HUES64 (cell line): ENCODE data around the gene ALMS1.

Experiments
- H3K27ac ChIP-seq: 2 replicates; pipeline ENCODE4 v1.7.0; 2013; ENCODE audit warnings: low read depth, low read length, inconsistent platforms
- H3K27me3 ChIP-seq: 2 replicates; pipeline ENCODE4 v1.6.1; 2013; ENCODE audit warnings: mild to moderate bottlenecking, low read length; ENCODE audit not compliant: insufficient read depth
- H3K36me3 ChIP-seq: 2 replicates; pipeline ENCODE4 v1.6.1; 2013; ENCODE audit warnings: mild to moderate bottlenecking, low read length; ENCODE audit not compliant: insufficient read depth
- H3K4me1 ChIP-seq: 2 replicates; pipeline ENCODE4 v1.6.1; 2013; ENCODE audit warnings: mild to moderate bottlenecking, low read length, moderate library complexity; ENCODE audit not compliant: insufficient read depth
- H3K4me3 ChIP-seq: 2 replicates; pipeline ENCODE4 v1.5.1; 2013; ENCODE audit warnings: mild to moderate bottlenecking, low read length, moderate library complexity
- H3K9ac ChIP-seq: 2 replicates; pipeline ENCODE4 v1.6.1; 2013; ENCODE audit warnings: mild to moderate bottlenecking, low read depth, low read length
- H3K9me3 ChIP-seq: 2 replicates; pipeline ENCODE4 v1.6.1; 2013; ENCODE audit warnings: low read depth, low read length; ENCODE audit not compliant: insufficient read depth
- WGBS: fragments of 150-250, 120-280 bp; methylation state at CpG from one replicate; pipeline ENCODE4 v1.1.7; 2013; ENCODE audit warnings: missing lambda C conversion rate; 5-methylcytosine and 5-hydroxymethylcytosine counted together

The ALMS1 gene

DNA sequence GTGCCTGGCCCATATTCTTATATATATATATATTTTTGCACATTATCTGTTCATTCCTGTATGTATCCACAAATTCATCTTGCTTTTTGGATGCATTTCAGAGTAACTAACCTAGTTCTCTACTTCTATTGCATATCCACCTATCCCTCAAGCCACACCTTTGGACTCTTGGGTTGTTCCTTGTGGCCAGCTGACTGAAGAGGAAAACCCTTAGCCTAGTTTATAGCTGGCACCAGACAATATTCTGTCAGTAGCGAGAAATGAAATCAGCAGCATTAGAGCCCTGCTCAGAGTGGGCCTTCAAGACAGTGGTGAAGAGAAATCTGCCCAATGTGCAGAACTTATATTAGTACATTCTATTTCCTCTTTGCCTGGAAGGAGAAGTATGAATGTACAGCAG lies 19.6 kb upstream of the ALMS1 start:
- 100% methylated on average over 1 of the region's 1 CpG for WGBS
- no peak overlapping the region for H3K27ac ChIP-seq

DNA sequence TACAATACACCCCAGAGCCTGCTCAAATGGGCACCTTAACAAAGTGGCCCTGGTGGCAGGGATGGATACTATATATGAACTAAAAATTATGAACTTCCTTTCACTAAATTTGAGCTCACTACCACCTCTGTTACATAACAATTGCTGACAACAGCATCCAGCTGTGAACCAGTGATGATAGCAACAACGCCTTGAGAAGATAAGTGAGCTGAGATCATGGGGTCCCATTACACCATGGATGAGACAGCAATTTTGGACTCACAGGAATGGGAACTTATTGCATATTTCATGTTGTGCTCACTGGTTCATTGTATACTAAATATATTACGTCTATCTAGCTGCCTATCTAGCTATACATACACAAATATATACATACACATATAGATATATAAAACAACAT lies 16.9 kb upstream of the ALMS1 start:
- Histone ChIP-seq H3K27ac (no peak overlapping the region), H3K4me3 (no peak overlapping the region), H3K4me1 (no peaks in the 10 kb centered on the region), H3K27me3 (peaks cover 14% of the 10 kb centered on the region), H3K9ac (no peak overlapping the region), H3K36me3 (no peaks in the 10 kb centered on the region), H3K9me3 (no peaks in the 10 kb centered on the region)
- 89% methylated on average over 2 of the region's 2 CpGs for WGBS

More for the DNA sequence above, 19.6 kb upstream of the ALMS1 start:
- Histone ChIP-seq H3K36me3 (no peaks in the 10 kb centered on the region), H3K9me3 (no peaks in the 10 kb centered on the region), H3K9ac (no peak overlapping the region), H3K4me1 (no peaks in the 10 kb centered on the region), H3K27me3 (peaks cover 11% of the 10 kb centered on the region), H3K4me3 (no peak overlapping the region)

DNA sequence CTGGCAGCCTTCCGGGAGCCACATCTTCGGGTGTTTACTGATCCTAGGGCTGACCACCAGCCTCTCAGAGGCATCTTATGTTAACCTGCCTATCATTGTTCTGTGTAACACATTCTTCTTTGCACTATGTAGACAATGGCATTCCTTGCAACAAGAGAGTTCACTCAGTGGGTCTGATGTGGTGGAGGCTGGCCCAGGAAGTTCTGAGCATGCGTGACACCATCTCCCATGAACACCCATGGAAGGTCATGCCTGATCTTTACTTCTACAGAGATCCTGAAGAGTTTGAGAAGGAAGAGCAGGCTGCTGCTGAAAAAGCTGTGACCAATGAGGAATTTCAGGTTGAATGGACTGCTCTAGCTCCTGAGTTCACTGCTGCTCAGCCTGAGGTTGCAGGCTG lies 15.3 kb upstream of the ALMS1 start:
- no peaks in the 10 kb centered on the region for H3K36me3 ChIP-seq
- H3K9ac ChIP-seq = no peak overlapping the region
- 93% methylated on average over 3 of the region's 3 CpGs for WGBS
- no peak overlapping the region for H3K27ac ChIP-seq
- H3K4me3 ChIP-seq = no peak overlapping the region
- no peaks in the 10 kb centered on the region for H3K4me1 ChIP-seq
- H3K9me3 ChIP-seq = no peaks in the 10 kb centered on the region
- peaks cover 6% of the 10 kb centered on the region for H3K27me3 ChIP-seq

DNA sequence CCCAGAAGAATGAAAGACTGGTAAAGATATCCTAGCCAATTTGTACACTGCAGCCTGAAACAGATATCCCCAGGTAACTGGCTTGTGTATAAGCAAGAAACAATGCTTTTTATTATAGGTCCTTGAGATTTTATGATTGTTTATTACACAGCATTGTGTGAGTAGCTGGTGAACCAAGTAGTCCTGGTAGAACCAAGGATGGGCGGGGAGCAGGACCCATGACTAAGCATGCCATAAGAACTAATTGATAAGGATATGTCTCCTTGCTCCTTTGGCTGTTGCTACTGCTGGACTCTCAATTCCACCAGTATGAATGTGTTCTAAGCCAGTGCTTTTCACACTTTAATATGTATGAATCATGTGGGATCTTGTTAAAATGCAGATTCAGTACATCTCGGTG lies 12.3 kb upstream of the ALMS1 start:
- Histone ChIP-seq H3K27me3 (peaks cover 6% of the 10 kb centered on the region), H3K9me3 (no peaks in the 10 kb centered on the region)
- WGBS = 65% methylated on average over 2 of the region's 2 CpGs

DNA sequence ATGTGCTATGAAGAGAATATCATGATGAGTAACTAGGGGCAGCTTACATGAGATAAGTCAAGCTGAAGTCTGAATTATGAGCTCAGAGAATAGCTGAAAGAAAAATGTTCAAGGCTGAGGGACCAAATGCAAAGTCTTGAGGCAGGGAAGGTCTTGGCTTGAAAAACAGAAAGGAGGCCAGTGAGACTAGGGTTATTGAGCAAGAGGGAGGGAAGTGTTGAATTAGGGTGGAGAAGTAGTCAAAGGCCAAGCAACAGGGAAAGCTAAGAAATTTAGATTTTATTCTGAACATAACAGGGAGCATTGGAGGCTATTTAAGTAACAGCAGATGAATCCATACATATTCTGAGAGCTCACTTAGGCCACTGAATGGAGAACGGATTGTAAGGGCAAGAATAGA lies 11.4 kb upstream of the ALMS1 start:
- H3K4me1 ChIP-seq = no peaks in the 10 kb centered on the region
- no peak overlapping the region for H3K9ac ChIP-seq
- H3K27me3 ChIP-seq = peaks cover 7% of the 10 kb centered on the region
- no peaks in the 10 kb centered on the region for H3K36me3 ChIP-seq
- H3K27ac ChIP-seq = no peak overlapping the region
- H3K9me3 ChIP-seq = no peaks in the 10 kb centered on the region
- WGBS = 64% methylated on average over 1 of the region's 1 CpG
- H3K4me3 ChIP-seq = no peak overlapping the region

More for the DNA sequence above, 12.3 kb upstream of the ALMS1 start:
- Histone ChIP-seq H3K36me3 (no peaks in the 10 kb centered on the region), H3K27ac (no peak overlapping the region), H3K4me1 (no peaks in the 10 kb centered on the region), H3K9ac (no peak overlapping the region), H3K4me3 (no peak overlapping the region)

DNA sequence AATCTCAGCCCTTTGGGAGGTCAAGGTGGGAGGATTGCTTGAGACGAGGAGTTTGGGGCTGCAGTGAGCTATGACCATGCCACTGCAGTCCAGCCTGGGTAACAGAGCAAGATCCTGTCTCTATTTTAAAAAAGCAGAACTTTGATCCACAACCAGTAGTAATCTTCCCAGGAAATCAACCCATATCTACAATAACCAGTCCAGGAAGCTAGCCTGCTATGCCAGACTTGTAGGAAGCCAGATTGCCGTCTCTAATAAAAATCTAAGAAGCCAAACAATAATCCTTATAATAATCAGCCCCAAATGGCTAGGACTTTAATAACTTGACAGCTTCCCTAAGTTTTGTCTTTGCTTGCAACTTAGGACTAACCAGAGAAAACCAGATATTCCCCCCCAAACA lies 9.0 kb upstream of the ALMS1 start:
- Histone ChIP-seq H3K4me1 (no peaks in the 10 kb centered on the region), H3K9ac (no peak overlapping the region), H3K9me3 (no peaks in the 10 kb centered on the region), H3K27ac (no peak overlapping the region), H3K4me3 (no peak overlapping the region), H3K36me3 (no peaks in the 10 kb centered on the region), H3K27me3 (peaks cover 24% of the 10 kb centered on the region)
- 100% methylated on average over 2 of the region's 2 CpGs for WGBS

DNA sequence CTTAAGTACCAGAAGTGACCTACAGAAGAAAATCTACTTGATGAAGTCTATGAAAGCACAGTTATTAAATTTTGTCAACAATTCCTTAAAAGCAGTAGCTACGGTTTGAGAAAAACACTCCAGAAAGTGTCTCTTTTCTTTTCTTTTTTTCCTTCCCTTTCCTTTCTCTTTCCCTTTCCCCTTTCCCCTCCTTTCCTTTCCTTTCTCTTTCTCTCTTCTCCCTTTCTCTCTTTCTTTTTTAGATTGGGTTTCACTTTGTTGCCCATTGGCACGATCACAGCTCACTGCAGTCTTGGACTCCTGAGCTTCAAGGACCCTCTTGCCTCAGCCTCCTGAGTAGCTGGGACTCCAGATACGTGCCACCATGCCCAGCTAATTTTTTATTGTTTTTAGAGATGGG lies 2.6 kb upstream of the ALMS1 start:
- Histone ChIP-seq H3K9ac (no peak overlapping the region), H3K4me1 (0 out of 2 replicates have a peak, but pooled peaks cover 7% of the 10 kb centered on the region)
- 73% methylated on average over 3 of the region's 3 CpGs for WGBS

DNA sequence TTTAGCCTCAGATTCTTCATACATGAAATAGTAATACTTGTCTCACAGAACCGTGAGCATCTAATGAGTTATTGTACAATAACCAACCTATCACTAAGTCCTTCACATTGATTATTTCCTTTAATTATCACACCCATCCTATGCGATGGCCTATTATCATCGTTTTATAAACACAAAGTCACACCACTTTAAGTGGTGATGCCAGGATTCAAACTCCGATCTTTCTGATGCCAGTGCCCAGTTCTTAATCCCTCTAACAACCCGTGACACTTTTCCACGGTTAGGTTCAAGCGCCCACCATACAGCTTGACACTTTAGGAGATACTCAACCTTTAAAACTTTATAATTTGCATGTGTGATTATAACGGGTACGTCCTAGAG lies 523 bp upstream of the ALMS1 start:
- 19% methylated on average over 8 of the region's 9 CpGs for WGBS

More for the DNA sequence above, 2.6 kb upstream of the ALMS1 start:
- no peaks in the 10 kb centered on the region for H3K36me3 ChIP-seq
- no peak overlapping the region for H3K27ac ChIP-seq
- no peak overlapping the region for H3K4me3 ChIP-seq
- H3K27me3 ChIP-seq = peaks cover 50% of the 10 kb centered on the region
- no peaks in the 10 kb centered on the region for H3K9me3 ChIP-seq

DNA sequence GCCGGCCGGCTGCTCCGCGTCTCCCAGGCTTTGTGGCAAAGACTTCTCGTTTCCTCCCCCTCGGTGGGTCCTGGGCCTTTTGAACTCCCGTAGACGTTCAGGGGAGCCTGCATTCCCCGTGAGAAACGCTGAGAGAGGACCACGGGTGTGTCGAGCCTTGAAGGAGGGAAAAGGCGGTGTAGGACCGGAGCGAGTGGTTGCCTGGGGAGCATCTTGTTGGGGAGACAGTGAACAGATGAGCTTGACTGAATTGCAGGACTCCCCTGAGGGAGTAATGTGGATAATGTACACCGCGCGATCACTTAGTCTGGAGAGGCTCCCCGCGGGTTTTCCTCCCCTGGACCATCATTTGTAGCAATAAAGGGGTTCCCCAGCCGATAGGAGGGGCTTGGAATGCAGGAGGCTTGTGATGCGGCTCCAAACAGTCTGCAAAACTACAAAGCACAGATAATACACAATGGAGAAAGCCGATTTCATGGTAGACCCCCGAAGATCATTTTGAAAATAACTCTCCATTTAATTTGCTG lies 769 bp downstream of the ALMS1 start:
- Histone ChIP-seq H3K36me3 (no peaks in the 10 kb centered on the region), H3K4me1 (0 out of 2 replicates have a peak, but pooled peaks cover 7% of the 10 kb centered on the region), H3K9me3 (no peaks in the 10 kb centered on the region), H3K27me3 (peaks cover 29% of the 10 kb centered on the region), H3K9ac (peak overlapping the region; percentile 93), H3K4me3 (peak overlapping the region; percentile 92), H3K27ac (peak overlapping the region; percentile 88)
- WGBS = under 1% methylated on average over 24 of the region's 24 CpGs

More for the DNA sequence above, 523 bp upstream of the ALMS1 start:
- H3K36me3 ChIP-seq = no peaks in the 10 kb centered on the region
- H3K4me3 ChIP-seq = peak overlapping the region; percentile 92
- H3K27ac ChIP-seq = peak overlapping the region; percentile 47; the same call in 1 of the 2 replicates
- H3K9me3 ChIP-seq = no peaks in the 10 kb centered on the region
- peaks cover 41% of the 10 kb centered on the region for H3K27me3 ChIP-seq
- H3K4me1 ChIP-seq = 0 out of 2 replicates have a peak, but pooled peaks cover 7% of the 10 kb centered on the region
- peak overlapping the region; percentile 69 for H3K9ac ChIP-seq

DNA sequence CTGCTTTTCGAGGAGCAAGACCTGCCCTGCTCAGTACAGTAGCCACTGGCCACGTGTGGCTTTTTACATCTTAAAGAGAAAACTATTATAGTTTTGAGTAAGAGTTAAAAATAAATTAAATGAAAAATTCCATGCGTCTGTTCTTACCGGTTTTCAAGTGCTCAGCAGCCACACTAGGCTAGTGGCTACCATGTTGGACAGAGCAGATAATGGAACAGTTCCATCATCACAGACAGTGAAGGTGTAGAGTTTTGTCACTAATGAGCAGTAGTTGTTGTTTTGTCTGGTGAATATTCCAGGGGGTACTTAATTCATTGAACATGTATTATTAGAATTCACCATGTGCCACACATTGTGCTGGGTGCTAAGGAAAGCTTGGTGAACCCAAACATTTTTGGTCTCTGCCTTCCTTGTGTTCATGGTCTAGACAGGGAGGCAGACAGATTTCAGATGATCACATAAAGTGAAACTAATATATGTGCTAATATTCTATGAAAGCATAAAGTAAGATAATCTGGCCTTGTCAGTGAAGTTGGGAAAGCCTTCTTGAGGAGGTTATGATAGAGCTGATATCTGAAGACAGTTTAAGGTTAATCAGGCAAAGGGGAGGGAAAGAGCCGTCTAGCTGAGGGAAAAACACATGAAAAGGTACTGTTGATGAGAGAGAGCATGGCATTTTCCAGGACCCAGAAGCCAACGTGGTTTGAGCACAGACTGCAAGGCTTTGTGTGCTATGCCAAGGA lies 1.4 kb downstream of the ALMS1 start:
- no peaks in the 10 kb centered on the region for H3K9me3 ChIP-seq
- no peak overlapping the region for H3K27ac ChIP-seq
- H3K4me1 ChIP-seq = 0 out of 2 replicates have a peak, but pooled peaks cover 7% of the 10 kb centered on the region
- H3K27me3 ChIP-seq = peaks cover 23% of the 10 kb centered on the region
- 39% methylated on average over 5 of the region's 6 CpGs for WGBS
- peak overlapping the region; percentile 92 for H3K4me3 ChIP-seq
- H3K9ac ChIP-seq = peak overlapping the region; percentile 93
- H3K36me3 ChIP-seq = no peaks in the 10 kb centered on the region

DNA sequence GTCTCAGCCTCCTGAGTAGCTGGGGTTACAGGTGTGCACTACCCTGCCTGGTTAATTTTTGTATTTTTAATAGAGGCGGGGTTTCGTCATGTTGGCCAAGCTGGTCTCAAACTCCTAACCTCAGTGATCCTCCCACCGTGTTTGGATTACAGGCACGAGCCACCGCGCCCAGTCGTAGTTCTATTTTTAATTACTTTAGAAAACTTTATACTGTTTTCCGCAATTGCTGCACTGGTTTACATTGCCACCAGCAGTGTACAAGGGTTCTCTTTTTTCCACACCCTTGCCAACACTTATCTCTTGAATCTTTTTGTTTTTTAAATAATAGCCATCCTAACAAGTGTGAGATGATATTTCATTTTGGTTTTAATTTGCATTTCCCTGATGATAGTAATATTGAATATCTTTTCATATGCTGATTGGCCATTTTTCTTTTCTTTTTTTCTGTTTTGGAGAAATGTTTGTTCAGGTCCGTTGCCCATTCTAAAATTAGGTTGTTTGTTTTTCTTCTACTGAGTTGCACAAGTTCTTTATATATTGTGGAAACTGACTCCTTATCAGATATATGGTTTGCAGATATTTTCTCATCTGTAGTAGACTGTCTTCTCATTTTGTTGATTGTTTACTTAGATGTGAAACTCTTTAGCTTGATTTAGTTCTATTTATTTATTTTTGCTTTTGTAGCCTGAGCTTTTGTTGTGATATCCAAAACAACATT lies 16.9 kb downstream of the ALMS1 start:
- 97% methylated on average over 9 of the region's 9 CpGs for WGBS

More for the DNA sequence above, 16.9 kb downstream of the ALMS1 start:
- H3K36me3 ChIP-seq = peaks cover 15% of the 10 kb centered on the region; the same call in 1 of the 2 replicates
- no peaks in the 10 kb centered on the region for H3K4me1 ChIP-seq
- H3K27me3 ChIP-seq = no peaks in the 10 kb centered on the region
- H3K27ac ChIP-seq = no peak overlapping the region
- H3K9ac ChIP-seq = no peak overlapping the region
- no peak overlapping the region for H3K4me3 ChIP-seq
- H3K9me3 ChIP-seq = peaks cover 2% of the 10 kb centered on the region; the same call in 1 of the 2 replicates
